CD4-positive, alpha-beta memory T cell (primary cell): Measurements from ENCODE around the gene CMBL. TPM values are rescaled to one million over a fixed set of nuclear protein-coding genes. Genes with fewer than 3 reads are reported as not detected.

Experiments
- CTCF ChIA-PET: fragments of 350-600 bp; sonication (Branson Sonifier 250); formaldehyde crosslinking; loops from one replicate; lab custom pipeline; 2021; ENCODE audit warnings: inconsistent platforms; ENCODE audit not compliant: partially characterized antibody; lab: Charles Lee
- POLR2A ChIA-PET: fragments of 350-600 bp; sonication (Branson Sonifier 250); formaldehyde crosslinking; loops from one replicate; lab custom pipeline; 2021; ENCODE audit not compliant: partially characterized antibody; lab: Charles Lee
- DNase-seq, 5 donors: peaks; one replicate each; pipeline versions ENCODE4 v3.0.0 to v3.0.0-alpha.2; 2020 to 2022; ENCODE audit warnings: mixed read lengths in 1 of 5
- H3K27ac ChIP-seq: one replicate; pipeline ENCODE4 v1.7.0; 2013; ENCODE audit warnings: low read depth, low read length
- H3K27me3 ChIP-seq: 2 replicates; pipeline ENCODE4 v1.7.0; 2013; ENCODE audit warnings: mild to moderate bottlenecking, low read length, moderate library complexity; ENCODE audit not compliant: insufficient read depth
- H3K36me3 ChIP-seq: 2 replicates; pipeline ENCODE4 v1.7.0; 2013; ENCODE audit warnings: mild to moderate bottlenecking, low read length, moderate library complexity; ENCODE audit not compliant: insufficient read depth
- H3K4me1 ChIP-seq: 2 replicates; pipeline ENCODE4 v1.7.0; 2013; ENCODE audit warnings: mild to moderate bottlenecking, low read length, moderate library complexity; ENCODE audit not compliant: insufficient read depth
- H3K4me3 ChIP-seq, 2 donors: one replicate each; pipeline ENCODE4 v1.7.0; 2013; ENCODE audit warnings: low read length in 2 of 2, mild to moderate bottlenecking in 1 of 2
- H3K9me3 ChIP-seq, 2 donors: one replicate each; pipeline ENCODE4 v1.7.0; 2013; ENCODE audit warnings: low read length in 2 of 2, control low read depth in 1 of 2; ENCODE audit not compliant: control insufficient read depth in 1 of 2
- H3K27ac Mint-ChIP-seq, 7 donors: one replicate each; pipeline ENCODE4 v1.8.0; 2020 to 2021; ENCODE audit warnings: mixed read lengths in 7 of 7, mild to moderate bottlenecking in 6 of 7, inconsistent platforms in 3 of 7, moderate library complexity in 3 of 7
- H3K27me3 Mint-ChIP-seq, 2 donors: one replicate each; pipeline ENCODE4 v1.8.0; 2020 to 2021; ENCODE audit warnings: mixed read lengths in 2 of 2
- H3K36me3 Mint-ChIP-seq, 2 donors: one replicate each; pipeline ENCODE4 v1.8.0; 2020 to 2021; ENCODE audit warnings: mixed read lengths in 2 of 2, inconsistent platforms in 1 of 2, mild to moderate bottlenecking in 1 of 2
- H3K4me1 Mint-ChIP-seq, 4 donors: one replicate each; pipeline ENCODE4 v1.8.0; 2020 to 2021; ENCODE audit warnings: mixed read lengths in 4 of 4, mild to moderate bottlenecking in 1 of 4
- H3K4me3 Mint-ChIP-seq, 8 donors: one replicate each; pipeline ENCODE4 v1.8.0; 2020 to 2021; ENCODE audit warnings: mixed read lengths in 8 of 8, mild to moderate bottlenecking in 7 of 8, moderate library complexity in 6 of 8, inconsistent platforms in 3 of 8
- H3K9me3 Mint-ChIP-seq, 8 donors: one replicate each; pipeline ENCODE4 v1.8.0; 2020 to 2021; ENCODE audit warnings: mixed read lengths in 8 of 8, mild to moderate bottlenecking in 5 of 8, inconsistent platforms in 3 of 8, moderate library complexity in 1 of 8
- intact Hi-C: fragments of 100-400 bp; cut with micrococcal nuclease; formaldehyde crosslinking; loops from one replicate; pipeline ENCODE4 v1.15.1; 2023
- polyA plus RNA-seq, 2 donors: library from polyadenylated mRNA; unstranded; fragments of 300-500 nt; fragmentation: Illumina TruSeq; gene quantifications; one replicate each; pipeline ENCODE4 v1.2.3, GENCODE V29; 2021
- total RNA-seq, 2 experiments: library from RNA; stranded (reverse); gene quantifications; one replicate each; pipeline ENCODE4 v1.2.3, GENCODE V29; 2021

CMBL gene
- total and polyA plus RNA-seq, 4 experiments from 2014 or later: 0.33 to 1.9 (median 1.5) TPM; not detected in 1

DNA sequence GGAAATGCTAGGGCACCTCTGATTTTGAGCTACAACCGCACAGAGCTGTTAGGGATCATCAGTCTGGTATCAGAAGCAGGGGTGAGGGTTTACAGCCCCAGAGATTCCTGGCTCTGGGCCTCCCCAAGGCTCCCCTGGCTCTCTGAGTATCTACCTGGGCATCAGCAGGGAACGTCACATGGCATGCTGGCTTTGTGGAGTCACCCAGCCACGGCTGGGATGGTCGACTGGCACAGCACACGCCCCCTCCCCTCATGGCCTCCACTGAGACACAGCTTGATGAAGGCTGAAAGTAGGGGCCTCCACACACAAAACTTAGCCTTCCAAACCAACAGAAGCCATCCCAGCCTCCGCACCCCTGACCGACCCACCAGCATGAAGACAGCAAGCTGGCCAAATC, 74.7 kb downstream of the CMBL start:
- Mint-ChIP-seq H3K4me1 (peaks cover 0 to 3% (median 1%) of the 10 kb centered on the region in 4 donors), H3K27ac (no peak overlapping the region)

GRCh38 chr5:10232386-10232785, 75.3 kb downstream of the CMBL start:
- ChIA-PET CTCF (interaction anchor here (1.7 kb wide), 1 partner anchor 10 kb away, joined by 3 read pairs; no protein-coding TSS in a partner anchor), POLR2A (no interaction called here)
- Histone ChIP-seq H3K4me1 (no peaks in the 10 kb centered on the region), H3K9me3 (no peaks in the 10 kb centered on the region), H3K27me3 (no peaks in the 10 kb centered on the region), H3K27ac (no peak overlapping the region), H3K36me3 (peaks cover 8% of the 10 kb centered on the region), H3K4me3 (no peak overlapping the region)
- no peak for DNase-seq
- intact Hi-C loops: no loop called here
- no peak overlapping the region for H3K27ac Mint-ChIP-seq
- H3K4me3 Mint-ChIP-seq: no peak overlapping the region
- H3K9me3 Mint-ChIP-seq: no peaks in the 10 kb centered on the region
- H3K36me3 Mint-ChIP-seq: peaks cover 39 to 46% of the 10 kb centered on the region in 2 donors
- H3K27me3 Mint-ChIP-seq: no peaks in the 10 kb centered on the region
- H3K4me1 Mint-ChIP-seq: peaks cover 0 to 3% (median under 1%) of the 10 kb centered on the region in 4 donors

More for the DNA sequence above, 74.7 kb downstream of the CMBL start:
- Mint-ChIP-seq H3K27me3 (no peaks in the 10 kb centered on the region), H3K9me3 (no peaks in the 10 kb centered on the region), H3K36me3 (peaks cover 40 to 48% of the 10 kb centered on the region in 2 donors), H3K4me3 (no peak overlapping the region)
- no peak for DNase-seq
- ChIA-PET POLR2A (no interaction called here), CTCF (no interaction called here)
- no peaks in the 10 kb centered on the region for H3K4me1 ChIP-seq
- intact Hi-C loops: no loop called here
- H3K9me3 ChIP-seq: no peaks in the 10 kb centered on the region
- peaks cover 8% of the 10 kb centered on the region for H3K36me3 ChIP-seq
- no peak overlapping the region for H3K4me3 ChIP-seq
- no peak overlapping the region for H3K27ac ChIP-seq
- no peaks in the 10 kb centered on the region for H3K27me3 ChIP-seq

- peaks cover 0 to 14% (median 8%) of the 10 kb centered on the region in 8 donors for H3K9me3 Mint-ChIP-seq
- no peak for DNase-seq
- POLR2A ChIA-PET: no interaction called here
- H3K4me3 Mint-ChIP-seq: no peak overlapping the region
- CTCF ChIA-PET: no interaction called here
- H3K27ac ChIP-seq: no peak overlapping the region
- intact Hi-C loops: no loop called here
- peak overlapping the region in 2 of 7 donors; percentile 7 to 60 for H3K27ac Mint-ChIP-seq
- no peaks in the 10 kb centered on the region for H3K4me1 Mint-ChIP-seq
- H3K36me3 ChIP-seq: no peaks in the 10 kb centered on the region
- no peaks in the 10 kb centered on the region for H3K4me1 ChIP-seq
- H3K4me3 ChIP-seq: no peak overlapping the region
- no peaks in the 10 kb centered on the region for H3K27me3 Mint-ChIP-seq
- no peaks in the 10 kb centered on the region for H3K9me3 ChIP-seq
- no peaks in the 10 kb centered on the region for H3K27me3 ChIP-seq
- H3K36me3 Mint-ChIP-seq: peaks cover 27 to 61% of the 10 kb centered on the region in 2 donors
Measured at GRCh38 chr5:10229306-10230048, 78.2 kb downstream of the CMBL start.

GRCh38 chr5:10228288-10228687, 79.4 kb downstream of the CMBL start:
- Mint-ChIP-seq H3K9me3 (peaks cover 0 to 14% (median 9%) of the 10 kb centered on the region in 8 donors), H3K4me3 (no peak overlapping the region), H3K27me3 (no peaks in the 10 kb centered on the region), H3K4me1 (no peaks in the 10 kb centered on the region), H3K36me3 (peaks cover 30 to 66% of the 10 kb centered on the region in 2 donors), H3K27ac (no peak overlapping the region)
- POLR2A ChIA-PET: no interaction called here
- Histone ChIP-seq H3K4me3 (no peak overlapping the region), H3K27me3 (no peaks in the 10 kb centered on the region), H3K36me3 (no peaks in the 10 kb centered on the region), H3K9me3 (no peaks in the 10 kb centered on the region), H3K27ac (no peak overlapping the region), H3K4me1 (no peaks in the 10 kb centered on the region)
- CTCF ChIA-PET: no interaction called here
- intact Hi-C loops: no loop called here
- no peak for DNase-seq

Other genes with a start within 250 kb of the CMBL start
- gene ATPSCKMT, start 58.0 kb downstream of the CMBL start, total RNA-seq: 10 to 100 TPM; 15.9 to 17.9 TPM
- gene ATPSCKMT, start 58.0 kb downstream of the CMBL start, polyA plus RNA-seq: 10 to 100 TPM in 1 of 2 donors, 1 to 10 TPM in 1; 8.6 to 11.4 TPM
- 10 to 100 TPM; 92.7 to 93.3 TPM for gene CCT5, start 57.6 kb downstream of the CMBL start, total RNA-seq
- gene CCT5, start 57.6 kb downstream of the CMBL start, polyA plus RNA-seq: 100 to 1,000 TPM; 203 to 236 TPM
- gene MARCHF6, start 45.8 kb upstream of the CMBL start, total RNA-seq: 100 to 1,000 TPM; 195 to 203 TPM
- gene MARCHF6, start 45.8 kb upstream of the CMBL start, polyA plus RNA-seq: 10 to 100 TPM; 25.4 to 58.1 TPM
- gene ROPN1L, start 134.0 kb upstream of the CMBL start, total RNA-seq: under 1 TPM; 0.42 to 0.47 TPM
- gene ROPN1L, start 134.0 kb upstream of the CMBL start, polyA plus RNA-seq: 1 to 10 TPM; 3.8 to 6.5 TPM